ENCODE measurements around the gene SEC61G.
A peak's percentile ranks its signal among the peaks of the same experiment; 100 is the strongest.

SEC61G gene

GRCh38 chr7:54758702-54759592, at the start of gene SEC61G:
TSS of gene SEC61G (minus strand) at chr7:54759211. CDS start at chr7:54757588, 1,623 bp downstream.
- peak; percentile 97 for DNase-seq

GRCh38 chr7:54802841-54803240, 43.8 kb upstream of the SEC61G start:
- no peak for DNase-seq

DNA sequence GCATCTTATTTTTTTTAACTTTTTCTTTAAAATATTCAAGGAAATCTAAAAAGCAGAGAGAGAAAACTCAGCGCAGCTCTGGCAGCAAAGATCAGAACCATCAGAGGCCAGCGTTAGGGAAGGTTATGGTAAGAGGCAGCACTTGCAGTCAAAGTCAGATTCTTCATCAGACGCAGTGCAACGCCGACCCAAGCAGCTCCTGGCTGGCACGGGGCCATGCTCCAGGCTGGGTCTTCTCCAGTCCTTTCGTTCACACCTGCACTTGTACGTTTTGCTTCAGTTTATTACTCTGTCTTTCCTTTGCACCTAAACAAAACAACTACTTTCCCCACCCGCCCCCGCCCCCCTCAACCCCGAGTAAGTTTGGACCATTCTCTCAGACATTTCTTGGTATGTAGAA, 43.1 kb upstream of the SEC61G start:
- DNase-seq: no peak

- no peak for DNase-seq
Measured at GRCh38 chr7:54799792-54800191, 40.8 kb upstream of the SEC61G start.

DNA sequence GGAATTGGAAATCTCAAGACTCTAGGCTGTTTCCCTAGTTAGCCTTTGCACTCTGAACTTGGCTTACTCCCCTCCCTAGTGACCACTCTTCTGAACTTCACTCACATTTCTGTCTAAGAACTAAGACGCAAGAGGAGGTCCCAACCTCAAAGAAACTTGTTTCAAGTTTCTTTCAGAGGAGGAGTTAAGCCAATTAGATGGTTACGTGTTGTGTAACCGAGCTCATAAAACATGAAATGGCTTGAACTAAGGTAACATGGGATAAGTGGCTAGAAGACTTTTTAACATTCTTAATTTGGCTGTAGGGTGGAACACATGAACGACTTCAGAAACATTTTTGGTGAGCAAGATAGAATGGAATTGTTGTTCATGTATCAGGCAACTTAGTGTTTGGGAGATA, 39.5 kb upstream of the SEC61G start:
- DNase-seq: no peak

DNA sequence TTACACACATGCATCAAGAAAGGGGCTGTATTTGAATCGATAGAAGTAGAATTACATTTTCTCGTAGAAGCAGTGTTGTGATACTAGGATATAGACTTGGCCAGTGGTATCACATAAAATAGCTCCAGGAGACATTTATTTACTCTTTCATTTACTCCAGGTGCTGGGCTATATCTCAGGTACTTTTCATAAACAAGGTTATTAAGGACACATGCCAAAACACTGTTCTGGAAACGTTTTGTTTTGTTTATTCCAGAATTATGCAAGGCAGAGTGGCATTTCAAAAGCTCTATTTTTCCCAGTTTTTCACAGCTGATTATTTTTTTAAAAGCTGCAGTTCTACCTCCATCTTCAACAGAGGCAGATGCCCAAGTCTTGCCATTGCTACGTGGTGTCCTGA, 37.8 kb upstream of the SEC61G start:
- no peak for DNase-seq

GRCh38 chr7:54796150-54796549, 37.1 kb upstream of the SEC61G start:
- peak; percentile 55 for DNase-seq

GRCh38 chr7:54792383-54792782, 33.4 kb upstream of the SEC61G start:
- DNase-seq: no peak

DNA sequence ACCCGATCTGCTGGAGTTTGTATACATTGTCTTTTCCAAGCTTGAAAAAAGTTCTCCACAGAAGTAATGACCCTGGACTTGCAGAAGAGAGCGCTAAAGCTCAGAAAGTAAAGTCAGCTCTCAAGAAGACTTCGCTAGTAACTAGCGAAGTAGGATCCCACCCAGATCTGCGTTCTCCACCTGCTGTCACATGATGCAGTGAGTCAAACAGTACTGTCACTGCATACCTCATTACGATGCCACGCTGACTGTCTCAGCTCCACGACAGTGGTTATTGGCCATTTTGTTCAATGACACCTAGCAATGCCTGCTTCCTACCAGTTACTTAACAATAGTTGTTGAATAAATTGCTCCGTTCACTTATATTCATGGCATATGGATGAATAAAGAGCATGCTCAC, 29.7 kb upstream of the SEC61G start:
- DNase-seq: peak; percentile 73

DNA sequence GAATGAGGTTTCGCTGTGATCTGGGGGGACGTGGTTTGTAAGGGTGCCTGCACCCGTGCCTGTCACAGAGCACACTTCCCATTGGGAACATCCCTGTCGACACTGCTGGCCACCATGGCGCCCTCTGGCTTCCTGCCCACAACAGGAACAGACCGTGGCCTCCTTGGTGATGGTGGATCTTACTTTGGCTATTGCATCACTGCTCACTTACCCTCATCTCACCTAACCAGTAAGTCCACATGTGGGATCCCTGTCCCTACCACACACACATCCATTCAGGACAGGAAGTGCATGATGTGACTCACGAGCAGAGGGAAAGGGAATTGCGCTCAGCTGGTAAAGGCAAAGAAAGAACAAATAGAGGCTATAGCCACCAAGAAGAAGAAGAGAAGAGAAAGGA, 26.2 kb upstream of the SEC61G start:
- no peak for DNase-seq

DNA sequence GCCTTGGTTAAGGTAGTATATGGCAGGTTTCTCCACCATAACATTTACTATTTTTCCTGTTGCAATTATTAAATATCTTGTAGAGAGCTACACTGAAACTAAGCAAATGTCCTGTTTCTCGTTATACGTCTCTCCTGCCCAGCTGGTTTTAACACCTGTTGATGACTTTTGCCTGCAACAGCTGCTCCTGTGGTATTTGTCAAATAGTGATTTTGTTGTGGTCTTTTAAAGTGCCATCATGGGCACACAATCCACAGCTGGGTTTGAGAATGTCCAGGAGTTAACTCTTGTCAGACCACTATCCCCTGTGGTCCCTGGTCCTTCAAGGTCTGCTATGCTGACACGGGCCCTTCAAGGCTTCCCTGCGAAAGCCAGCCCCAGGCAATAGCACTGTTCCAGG, 24.9 kb upstream of the SEC61G start:
- no peak for DNase-seq

- no peak for DNase-seq
Measured at GRCh38 chr7:54782829-54783228, 23.8 kb upstream of the SEC61G start.

DNA sequence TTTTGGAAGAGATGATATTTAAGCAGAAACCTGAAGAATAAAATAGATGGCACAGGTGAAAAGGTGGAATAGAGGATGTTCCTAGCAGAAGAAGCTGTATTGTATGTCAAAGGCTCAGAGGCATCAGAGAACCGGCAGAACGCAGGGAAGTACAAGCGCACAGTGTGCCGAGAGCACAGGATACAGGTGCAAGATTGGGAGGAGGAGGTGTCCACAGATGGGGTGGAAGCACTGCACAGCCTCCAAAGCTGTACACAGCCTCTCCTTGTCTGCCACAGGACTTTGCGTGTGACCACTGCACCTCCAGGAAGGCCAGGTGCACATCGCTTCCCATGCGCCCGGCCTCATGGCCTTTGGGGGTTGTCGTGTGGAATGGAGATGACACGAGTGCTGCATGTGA, 23.3 kb upstream of the SEC61G start:
- no peak for DNase-seq

DNA sequence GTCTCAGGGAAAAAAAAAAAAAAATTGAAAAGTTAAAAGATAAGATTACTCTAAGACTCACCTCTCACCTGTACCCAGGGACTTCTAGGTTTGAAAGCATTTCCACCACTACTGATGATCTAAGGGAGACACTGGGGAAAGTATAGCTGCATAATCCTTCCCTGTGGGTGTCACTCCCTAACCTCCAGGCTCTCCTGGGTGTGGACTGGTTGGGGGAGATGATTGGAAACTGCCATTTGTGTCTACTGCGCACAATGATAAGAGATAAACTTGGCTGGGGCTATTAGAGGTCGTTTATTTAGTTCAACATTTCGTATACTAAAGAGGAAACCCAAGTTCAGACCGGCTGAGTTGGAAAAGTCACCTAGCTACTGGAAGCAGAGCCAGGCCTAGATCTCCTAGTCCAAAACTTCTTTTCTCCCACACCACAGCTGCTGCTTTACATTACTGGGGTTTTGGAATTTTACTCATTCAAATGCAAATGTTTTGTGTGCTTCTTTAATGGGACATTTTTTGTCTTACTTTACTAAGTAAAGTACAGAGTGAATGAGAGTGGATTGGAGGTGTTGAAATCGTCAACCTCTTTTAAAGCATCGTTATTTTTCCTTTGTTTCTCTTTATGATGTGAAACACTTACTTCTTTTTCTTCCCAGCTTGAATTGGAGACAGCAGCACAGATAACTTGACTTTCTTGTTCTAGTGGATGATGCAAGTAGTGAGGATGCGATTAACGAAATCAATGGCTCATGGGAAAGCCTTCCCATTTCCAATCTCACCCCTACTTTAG, 22.3 kb upstream of the SEC61G start:
- DNase-seq: no peak

DNA sequence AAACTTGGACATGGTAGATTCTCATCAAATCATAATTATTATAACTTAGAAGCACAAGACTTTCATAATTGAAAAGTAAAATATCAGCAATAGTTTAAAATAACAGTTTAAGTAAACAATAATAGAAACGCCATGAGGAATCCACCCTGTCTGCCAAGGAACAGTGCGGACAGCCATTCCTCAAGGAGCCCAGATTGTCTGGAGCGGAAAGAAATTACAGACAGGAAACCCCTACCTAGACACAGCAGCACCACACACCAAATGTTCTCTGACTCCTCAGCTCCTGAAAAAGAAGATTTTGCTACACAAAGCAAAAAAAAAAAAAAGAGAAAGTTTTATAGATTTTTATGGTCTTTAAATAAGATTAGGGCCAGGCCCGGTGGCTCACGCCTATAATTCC, 21.5 kb upstream of the SEC61G start:
- DNase-seq: no peak

GRCh38 chr7:54778696-54779540, 19.9 kb upstream of the SEC61G start:
- DNase-seq: no peak

DNA sequence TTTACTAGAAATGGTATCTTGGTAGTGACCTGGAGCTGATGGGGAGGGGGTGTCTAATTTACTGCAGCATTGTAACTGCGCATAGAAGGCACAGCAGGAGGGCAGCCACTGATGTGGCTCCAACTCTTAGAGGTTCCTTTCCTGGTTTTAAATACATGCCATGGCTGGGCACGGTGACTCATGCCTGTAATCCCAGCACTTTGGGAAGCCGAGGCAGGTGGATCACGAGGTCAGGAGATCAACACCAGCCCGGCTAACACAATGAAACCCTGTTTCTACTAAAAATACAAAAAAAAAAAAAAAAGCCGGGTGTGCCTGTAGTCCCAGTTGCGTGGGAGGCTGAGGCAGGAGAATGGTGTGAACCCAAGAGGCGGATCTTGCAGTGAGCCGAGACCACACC, 19.2 kb upstream of the SEC61G start:
- no peak for DNase-seq

DNA sequence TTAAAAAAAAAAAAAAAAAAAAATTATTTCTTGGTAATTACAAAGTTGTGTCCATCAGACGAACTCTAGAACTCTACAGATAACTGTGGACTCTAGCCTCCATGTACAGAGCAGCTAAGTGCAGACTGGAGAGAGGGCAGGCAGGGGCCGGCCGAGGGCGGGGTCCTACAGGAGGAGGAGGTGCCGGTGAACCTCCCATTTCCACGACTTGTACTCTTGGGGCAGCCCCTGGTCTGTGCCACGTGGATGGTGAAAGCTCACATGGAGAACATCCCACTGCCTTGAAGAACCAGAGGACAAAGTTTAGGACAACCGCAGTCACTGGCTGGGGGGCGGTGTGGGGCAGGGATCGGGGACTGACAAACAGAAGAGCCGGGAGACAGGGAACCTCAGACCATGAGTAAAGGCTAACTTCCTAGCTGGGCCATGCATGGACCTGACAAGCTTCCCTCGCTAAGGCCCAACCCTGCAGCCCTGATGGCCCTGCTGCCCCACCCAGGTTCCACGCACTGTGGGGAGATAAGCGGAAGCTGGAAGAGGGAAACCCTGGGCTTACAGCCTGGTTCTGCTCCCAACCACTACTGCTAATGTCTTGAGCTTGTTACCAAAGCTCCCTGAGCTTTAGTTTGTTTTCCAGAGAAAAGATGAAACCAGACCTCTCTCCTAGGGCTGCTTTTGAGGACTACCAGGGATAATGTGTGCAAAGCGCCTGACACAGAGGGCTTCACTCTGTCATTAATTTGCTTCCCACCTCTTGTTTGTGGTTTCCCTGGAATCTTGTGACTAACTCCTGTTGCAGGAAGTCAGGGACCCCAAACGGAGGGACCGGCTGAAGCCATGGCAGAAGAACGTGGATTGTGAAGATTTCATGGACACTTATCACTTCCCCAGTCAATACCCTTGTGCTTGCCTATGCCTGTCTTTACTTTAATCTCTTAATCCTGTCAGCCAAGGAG, 16.1 kb upstream of the SEC61G start:
- no peak for DNase-seq

- peak; percentile 86 for DNase-seq
Measured at GRCh38 chr7:54773472-54774399, 14.7 kb upstream of the SEC61G start.

DNA sequence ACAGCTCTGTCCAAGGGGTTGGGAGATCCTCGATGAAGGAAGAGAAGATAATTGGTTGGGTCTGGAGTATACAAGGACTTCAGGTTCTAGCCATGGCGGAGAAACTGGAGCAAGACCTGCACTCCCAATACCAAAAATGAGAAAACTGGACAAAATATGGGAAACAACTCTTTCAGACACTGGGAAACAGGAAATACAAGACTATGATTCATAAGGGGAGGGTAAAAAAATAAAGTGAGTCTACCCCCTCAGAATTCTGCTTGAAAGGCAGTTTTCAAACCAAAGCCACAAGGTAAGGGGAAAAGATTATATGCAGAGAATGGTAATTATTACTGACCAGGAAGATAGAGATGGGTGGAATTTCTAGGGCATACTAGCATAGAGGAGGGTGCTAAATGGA, 10.2 kb upstream of the SEC61G start:
- no peak for DNase-seq

- DNase-seq: no peak
Measured at GRCh38 chr7:54764861-54765260, 5.8 kb upstream of the SEC61G start.
